ENCODE data around the gene SERINC3. TPM values are rescaled to one million over a fixed set of nuclear protein-coding genes. Genes with fewer than 3 reads are reported as not detected.

The SERINC3 gene
- total and polyA plus RNA-seq, 2 experiments from 2014 or later: 18.1 to 33.0 TPM

DNA sequence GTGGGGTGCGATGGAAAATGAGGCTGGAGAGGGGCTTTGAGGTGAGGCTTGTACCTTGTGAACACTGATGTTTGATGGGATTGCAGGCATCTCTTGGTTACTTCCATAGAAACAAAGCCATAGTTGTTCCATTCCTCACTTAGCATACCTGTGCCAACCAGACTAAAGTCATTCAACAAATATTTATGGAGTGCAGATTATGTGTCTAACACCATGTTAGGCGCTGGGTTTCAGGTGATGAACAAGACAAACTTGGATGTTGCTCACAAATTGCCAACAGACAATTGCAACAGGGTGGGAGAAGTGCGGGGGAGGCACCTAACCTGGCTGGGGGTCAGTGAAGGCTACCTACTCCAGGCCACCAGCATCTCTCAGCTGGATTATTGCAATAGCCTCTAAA, 44.7 kb downstream of the SERINC3 start (continued):
- TF ChIP-seq, protein P1, sequence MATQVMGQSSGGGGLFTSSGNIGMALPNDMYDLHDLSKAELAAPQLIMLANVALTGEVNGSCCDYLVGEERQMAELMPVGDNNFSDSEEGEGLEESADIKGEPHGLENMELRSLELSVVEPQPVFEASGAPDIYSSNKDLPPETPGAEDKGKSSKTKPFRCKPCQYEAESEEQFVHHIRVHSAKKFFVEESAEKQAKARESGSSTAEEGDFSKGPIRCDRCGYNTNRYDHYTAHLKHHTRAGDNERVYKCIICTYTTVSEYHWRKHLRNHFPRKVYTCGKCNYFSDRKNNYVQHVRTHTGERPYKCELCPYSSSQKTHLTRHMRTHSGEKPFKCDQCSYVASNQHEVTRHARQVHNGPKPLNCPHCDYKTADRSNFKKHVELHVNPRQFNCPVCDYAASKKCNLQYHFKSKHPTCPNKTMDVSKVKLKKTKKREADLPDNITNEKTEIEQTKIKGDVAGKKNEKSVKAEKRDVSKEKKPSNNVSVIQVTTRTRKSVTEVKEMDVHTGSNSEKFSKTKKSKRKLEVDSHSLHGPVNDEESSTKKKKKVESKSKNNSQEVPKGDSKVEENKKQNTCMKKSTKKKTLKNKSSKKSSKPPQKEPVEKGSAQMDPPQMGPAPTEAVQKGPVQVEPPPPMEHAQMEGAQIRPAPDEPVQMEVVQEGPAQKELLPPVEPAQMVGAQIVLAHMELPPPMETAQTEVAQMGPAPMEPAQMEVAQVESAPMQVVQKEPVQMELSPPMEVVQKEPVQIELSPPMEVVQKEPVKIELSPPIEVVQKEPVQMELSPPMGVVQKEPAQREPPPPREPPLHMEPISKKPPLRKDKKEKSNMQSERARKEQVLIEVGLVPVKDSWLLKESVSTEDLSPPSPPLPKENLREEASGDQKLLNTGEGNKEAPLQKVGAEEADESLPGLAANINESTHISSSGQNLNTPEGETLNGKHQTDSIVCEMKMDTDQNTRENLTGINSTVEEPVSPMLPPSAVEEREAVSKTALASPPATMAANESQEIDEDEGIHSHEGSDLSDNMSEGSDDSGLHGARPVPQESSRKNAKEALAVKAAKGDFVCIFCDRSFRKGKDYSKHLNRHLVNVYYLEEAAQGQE (IDR thresholded peaks at IDR 0.05; ENCODE audit: unreplicated experiment): no peak
- TF ChIP-seq ZNF331 (CRISPR knock-in tag; IDR thresholded peaks at IDR 0.05; ENCODE audit: low read depth) (no peak), CREB1 (CRISPR knock-in tag; IDR thresholded peaks at IDR 0.05; ENCODE audit: low read depth) (no peak), EZH2phosphoT487 (IDR thresholded peaks at IDR 0.05; ENCODE audit: unreplicated experiment) (no peak), EZH2 (IDR thresholded peaks at IDR 0.05; ENCODE audit: low read depth, unreplicated experiment) (no peak), NANOG (IDR thresholded peaks at IDR 0.05; ENCODE audit: borderline replicate concordance) (no peak)
- TF ChIP-seq, protein P2, sequence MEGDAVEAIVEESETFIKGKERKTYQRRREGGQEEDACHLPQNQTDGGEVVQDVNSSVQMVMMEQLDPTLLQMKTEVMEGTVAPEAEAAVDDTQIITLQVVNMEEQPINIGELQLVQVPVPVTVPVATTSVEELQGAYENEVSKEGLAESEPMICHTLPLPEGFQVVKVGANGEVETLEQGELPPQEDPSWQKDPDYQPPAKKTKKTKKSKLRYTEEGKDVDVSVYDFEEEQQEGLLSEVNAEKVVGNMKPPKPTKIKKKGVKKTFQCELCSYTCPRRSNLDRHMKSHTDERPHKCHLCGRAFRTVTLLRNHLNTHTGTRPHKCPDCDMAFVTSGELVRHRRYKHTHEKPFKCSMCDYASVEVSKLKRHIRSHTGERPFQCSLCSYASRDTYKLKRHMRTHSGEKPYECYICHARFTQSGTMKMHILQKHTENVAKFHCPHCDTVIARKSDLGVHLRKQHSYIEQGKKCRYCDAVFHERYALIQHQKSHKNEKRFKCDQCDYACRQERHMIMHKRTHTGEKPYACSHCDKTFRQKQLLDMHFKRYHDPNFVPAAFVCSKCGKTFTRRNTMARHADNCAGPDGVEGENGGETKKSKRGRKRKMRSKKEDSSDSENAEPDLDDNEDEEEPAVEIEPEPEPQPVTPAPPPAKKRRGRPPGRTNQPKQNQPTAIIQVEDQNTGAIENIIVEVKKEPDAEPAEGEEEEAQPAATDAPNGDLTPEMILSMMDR (conservative IDR thresholded peaks at IDR 0.05; ENCODE audit: low read depth in 2 of 2): no peak
- TF ChIP-seq, protein P3, sequence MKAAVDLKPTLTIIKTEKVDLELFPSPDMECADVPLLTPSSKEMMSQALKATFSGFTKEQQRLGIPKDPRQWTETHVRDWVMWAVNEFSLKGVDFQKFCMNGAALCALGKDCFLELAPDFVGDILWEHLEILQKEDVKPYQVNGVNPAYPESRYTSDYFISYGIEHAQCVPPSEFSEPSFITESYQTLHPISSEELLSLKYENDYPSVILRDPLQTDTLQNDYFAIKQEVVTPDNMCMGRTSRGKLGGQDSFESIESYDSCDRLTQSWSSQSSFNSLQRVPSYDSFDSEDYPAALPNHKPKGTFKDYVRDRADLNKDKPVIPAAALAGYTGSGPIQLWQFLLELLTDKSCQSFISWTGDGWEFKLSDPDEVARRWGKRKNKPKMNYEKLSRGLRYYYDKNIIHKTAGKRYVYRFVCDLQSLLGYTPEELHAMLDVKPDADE (IDR thresholded peaks at IDR 0.05): no peak

DNA sequence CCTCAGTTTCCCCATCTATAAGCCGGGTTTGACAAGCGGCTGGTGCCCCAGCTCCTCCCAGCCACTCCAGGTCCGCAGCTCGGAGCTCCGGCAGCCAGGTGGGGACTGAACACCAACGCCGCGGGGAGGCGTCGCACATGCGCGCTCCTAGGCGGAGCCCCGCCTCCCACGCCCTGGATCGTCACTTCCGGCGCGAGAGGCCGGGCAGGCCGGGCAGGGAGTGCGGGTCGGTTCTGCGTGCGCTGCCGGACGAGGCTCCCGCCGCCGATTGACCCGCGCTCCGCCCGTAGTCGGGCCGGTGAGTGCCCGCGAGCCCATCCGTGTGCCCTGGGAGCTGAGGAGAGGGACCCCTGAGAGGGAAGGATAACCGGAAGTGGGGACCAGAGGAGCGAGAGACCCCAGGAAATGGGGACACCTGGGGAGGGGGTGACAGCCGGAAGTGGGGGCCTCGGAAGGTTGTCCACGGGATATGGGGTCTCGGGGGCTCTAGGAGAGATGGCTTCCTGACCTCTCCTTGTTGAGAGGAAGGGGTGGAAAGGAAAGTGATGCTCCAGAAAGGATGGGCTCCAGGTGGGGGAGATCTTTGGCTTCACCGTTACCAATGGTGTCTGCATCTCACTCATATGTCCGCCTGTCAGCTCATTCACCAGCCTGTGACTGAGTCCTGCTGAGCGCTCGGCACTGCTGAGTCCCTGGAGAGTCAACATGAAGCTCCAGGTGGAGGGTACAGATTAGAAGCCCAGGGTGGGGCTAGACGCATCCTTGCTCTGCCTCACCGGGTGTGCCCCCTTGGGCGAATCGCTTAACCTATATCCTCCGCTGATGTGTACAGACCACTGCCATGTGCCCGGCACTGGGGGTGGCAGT, 45.9 kb downstream of the SERINC3 start, which contains the start of gene TTPAL:
TSS of gene TTPAL (plus strand) at position 181 of the 867 bp plus-strand sequence. CDS start 4,126 bp downstream, outside the sequence.
- Mint-ChIP-seq H3K4me1 (peaks cover 13% of the 10 kb centered on the region; the same call in 2 of the 3 replicates), H3K27me3 (ENCODE audit: insufficient read depth, low read depth, poor library complexity) (peaks cover 9% of the 10 kb centered on the region), H3K4me3 (peak within 1 kb of the TSS; percentile 91), H3K9me3 (no peaks in the 10 kb centered on the region), H3K27ac (peak within 1 kb of the TSS; percentile 91), H3K36me3 (ENCODE audit: low read depth) (peaks cover 4% of the 10 kb centered on the region)
- peak; percentile 97 for DNase-seq (ENCODE audit: low spot score)
- peaks cover 5% of the 10 kb centered on the region; the same call in 1 of the 2 replicates for H3K4me1 ChIP-seq (ENCODE audit: insufficient read depth)
- peaks cover 7% of the 10 kb centered on the region for H3K79me2 ChIP-seq (replicated peaks; ENCODE audit: insufficient read depth)
- H3F3A ChIP-seq (replicated peaks; ENCODE audit: low read depth): no peaks in the 10 kb centered on the region
- peak within 1 kb of the TSS; percentile 96 for H3K4me2 ChIP-seq
- H2AFZ ChIP-seq: peak within 1 kb of the TSS; percentile 90
- no peaks in the 10 kb centered on the region for H3K9me2 ChIP-seq (ENCODE audit: insufficient read depth)
- no peaks in the 10 kb centered on the region for H3K27me3 ChIP-seq (ENCODE audit: insufficient read depth)
- peak within 1 kb of the TSS; percentile 91 for H3K4me3 ChIP-seq
- ATAC-seq: peak; percentile 94
- H3K36me3 ChIP-seq (ENCODE audit: insufficient read depth): no peaks in the 10 kb centered on the region
- 0 out of 2 replicates have a peak within 1 kb of the TSS, but pooled peaks have one; percentile 88 for H3K27ac ChIP-seq (ENCODE audit: low read depth)
- no peaks in the 10 kb centered on the region for H4K20me1 ChIP-seq (replicated peaks; ENCODE audit: insufficient read depth)
- TF ChIP-seq CREB1 (CRISPR knock-in tag; IDR thresholded peaks at IDR 0.05; ENCODE audit: low read depth) (peak; percentile 89), STAT1 (IDR thresholded peaks at IDR 0.05; ENCODE audit: unreplicated experiment) (no peak), JUNB (IDR thresholded peaks at IDR 0.05; ENCODE audit: unreplicated experiment) (no peak), EZH2phosphoT487 (IDR thresholded peaks at IDR 0.05; ENCODE audit: unreplicated experiment) (no peak)
- TF ChIP-seq, protein P4, sequence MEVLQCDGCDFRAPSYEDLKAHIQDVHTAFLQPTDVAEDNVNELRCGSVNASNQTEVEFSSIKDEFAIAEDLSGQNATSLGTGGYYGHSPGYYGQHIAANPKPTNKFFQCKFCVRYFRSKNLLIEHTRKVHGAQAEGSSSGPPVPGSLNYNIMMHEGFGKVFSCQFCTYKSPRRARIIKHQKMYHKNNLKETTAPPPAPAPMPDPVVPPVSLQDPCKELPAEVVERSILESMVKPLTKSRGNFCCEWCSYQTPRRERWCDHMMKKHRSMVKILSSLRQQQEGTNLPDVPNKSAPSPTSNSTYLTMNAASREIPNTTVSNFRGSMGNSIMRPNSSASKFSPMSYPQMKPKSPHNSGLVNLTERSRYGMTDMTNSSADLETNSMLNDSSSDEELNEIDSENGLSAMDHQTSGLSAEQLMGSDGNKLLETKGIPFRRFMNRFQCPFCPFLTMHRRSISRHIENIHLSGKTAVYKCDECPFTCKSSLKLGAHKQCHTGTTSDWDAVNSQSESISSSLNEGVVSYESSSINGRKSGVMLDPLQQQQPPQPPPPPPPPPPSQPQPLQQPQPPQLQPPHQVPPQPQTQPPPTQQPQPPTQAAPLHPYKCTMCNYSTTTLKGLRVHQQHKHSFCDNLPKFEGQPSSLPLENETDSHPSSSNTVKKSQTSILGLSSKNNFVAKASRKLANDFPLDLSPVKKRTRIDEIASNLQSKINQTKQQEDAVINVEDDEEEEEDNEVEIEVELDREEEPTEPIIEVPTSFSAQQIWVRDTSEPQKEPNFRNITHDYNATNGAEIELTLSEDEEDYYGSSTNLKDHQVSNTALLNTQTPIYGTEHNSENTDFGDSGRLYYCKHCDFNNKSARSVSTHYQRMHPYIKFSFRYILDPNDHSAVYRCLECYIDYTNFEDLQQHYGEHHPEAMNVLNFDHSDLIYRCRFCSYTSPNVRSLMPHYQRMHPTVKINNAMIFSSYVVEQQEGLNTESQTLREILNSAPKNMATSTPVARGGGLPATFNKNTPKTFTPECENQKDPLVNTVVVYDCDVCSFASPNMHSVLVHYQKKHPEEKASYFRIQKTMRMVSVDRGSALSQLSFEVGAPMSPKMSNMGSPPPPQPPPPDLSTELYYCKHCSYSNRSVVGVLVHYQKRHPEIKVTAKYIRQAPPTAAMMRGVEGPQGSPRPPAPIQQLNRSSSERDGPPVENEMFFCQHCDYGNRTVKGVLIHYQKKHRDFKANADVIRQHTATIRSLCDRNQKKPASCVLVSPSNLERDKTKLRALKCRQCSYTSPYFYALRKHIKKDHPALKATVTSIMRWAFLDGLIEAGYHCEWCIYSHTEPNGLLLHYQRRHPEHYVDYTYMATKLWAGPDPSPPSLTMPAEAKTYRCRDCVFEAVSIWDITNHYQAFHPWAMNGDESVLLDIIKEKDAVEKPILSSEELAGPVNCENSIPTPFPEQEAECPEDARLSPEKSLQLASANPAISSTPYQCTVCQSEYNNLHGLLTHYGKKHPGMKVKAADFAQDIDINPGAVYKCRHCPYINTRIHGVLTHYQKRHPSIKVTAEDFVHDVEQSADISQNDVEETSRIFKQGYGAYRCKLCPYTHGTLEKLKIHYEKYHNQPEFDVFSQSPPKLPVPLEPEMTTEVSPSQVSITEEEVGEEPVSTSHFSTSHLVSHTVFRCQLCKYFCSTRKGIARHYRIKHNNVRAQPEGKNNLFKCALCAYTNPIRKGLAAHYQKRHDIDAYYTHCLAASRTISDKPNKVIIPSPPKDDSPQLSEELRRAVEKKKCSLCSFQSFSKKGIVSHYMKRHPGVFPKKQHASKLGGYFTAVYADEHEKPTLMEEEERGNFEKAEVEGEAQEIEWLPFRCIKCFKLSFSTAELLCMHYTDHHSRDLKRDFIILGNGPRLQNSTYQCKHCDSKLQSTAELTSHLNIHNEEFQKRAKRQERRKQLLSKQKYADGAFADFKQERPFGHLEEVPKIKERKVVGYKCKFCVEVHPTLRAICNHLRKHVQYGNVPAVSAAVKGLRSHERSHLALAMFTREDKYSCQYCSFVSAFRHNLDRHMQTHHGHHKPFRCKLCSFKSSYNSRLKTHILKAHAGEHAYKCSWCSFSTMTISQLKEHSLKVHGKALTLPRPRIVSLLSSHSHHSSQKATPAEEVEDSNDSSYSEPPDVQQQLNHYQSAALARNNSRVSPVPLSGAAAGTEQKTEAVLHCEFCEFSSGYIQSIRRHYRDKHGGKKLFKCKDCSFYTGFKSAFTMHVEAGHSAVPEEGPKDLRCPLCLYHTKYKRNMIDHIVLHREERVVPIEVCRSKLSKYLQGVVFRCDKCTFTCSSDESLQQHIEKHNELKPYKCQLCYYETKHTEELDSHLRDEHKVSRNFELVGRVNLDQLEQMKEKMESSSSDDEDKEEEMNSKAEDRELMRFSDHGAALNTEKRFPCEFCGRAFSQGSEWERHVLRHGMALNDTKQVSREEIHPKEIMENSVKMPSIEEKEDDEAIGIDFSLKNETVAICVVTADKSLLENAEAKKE (CRISPR knock-in tag; IDR thresholded peaks at IDR 0.05): no peak

All from GM23338 (cell line).